HEK293 (cell line): ENCODE results near the gene DUSP15.

ENCODE experiments used
- EGR2 ChIP-seq: fragments of 450-650 bp; formaldehyde crosslinking; IDR thresholded peaks from 2 replicates; pipeline ENCODE4 v1.5.1; 2016; ENCODE audit warnings: low read depth, missing biosample characterization, missing genetic modification characterization
- GFI1B ChIP-seq: fragments of 450-650 bp; formaldehyde crosslinking; IDR thresholded peaks from 2 replicates; pipeline ENCODE4 v1.5.1; 2016; ENCODE audit warnings: missing biosample characterization, missing genetic modification characterization
- GLIS1 ChIP-seq: fragments of 450-650 bp; formaldehyde crosslinking; IDR thresholded peaks from 2 replicates; pipeline ENCODE4 v1.5.1; 2016; ENCODE audit warnings: missing biosample characterization, missing genetic modification characterization
- KLF17 ChIP-seq: fragments of 450-650 bp; formaldehyde crosslinking; IDR thresholded peaks from 2 replicates; pipeline ENCODE4 v1.5.1; 2016; ENCODE audit warnings: missing biosample characterization, missing genetic modification characterization
- KLF8 ChIP-seq: fragments of 450-650 bp; formaldehyde crosslinking; IDR thresholded peaks from 2 replicates; pipeline ENCODE4 v1.5.1; 2016; ENCODE audit warnings: missing biosample characterization, missing genetic modification characterization
- KLF9 ChIP-seq: fragments of 450-650 bp; formaldehyde crosslinking; IDR thresholded peaks from 2 replicates; pipeline ENCODE4 v1.5.1; 2016; ENCODE audit warnings: missing biosample characterization, missing genetic modification characterization, low read depth
- PRDM10 ChIP-seq: fragments of 450-650 bp; formaldehyde crosslinking; IDR thresholded peaks from 2 replicates; pipeline ENCODE4 v1.5.1; 2016; ENCODE audit warnings: missing biosample characterization, missing genetic modification characterization
- REST ChIP-seq: fragments of 450-650 bp; formaldehyde crosslinking; IDR thresholded peaks from 2 replicates; pipeline ENCODE4 v1.5.1; 2016; ENCODE audit warnings: missing biosample characterization, missing genetic modification characterization
- SP2 ChIP-seq: fragments of 450-650 bp; formaldehyde crosslinking; IDR thresholded peaks from 2 replicates; pipeline ENCODE4 v1.5.1; 2016; ENCODE audit warnings: missing biosample characterization, missing genetic modification characterization
- SP7 ChIP-seq: fragments of 450-650 bp; formaldehyde crosslinking; IDR thresholded peaks from 2 replicates; pipeline ENCODE4 v1.5.1; 2016; ENCODE audit warnings: missing biosample characterization, missing genetic modification characterization
- ZBTB20 ChIP-seq: fragments of 450-650 bp; formaldehyde crosslinking; IDR thresholded peaks from 2 replicates; pipeline ENCODE4 v1.5.1; 2016; ENCODE audit warnings: missing biosample characterization, missing genetic modification characterization
- ZFP37 ChIP-seq: fragments of 450-650 bp; formaldehyde crosslinking; IDR thresholded peaks from 2 replicates; pipeline ENCODE4 v1.5.1; 2016; ENCODE audit warnings: missing biosample characterization, missing genetic modification characterization
- ZNF155 ChIP-seq: fragments of 450-650 bp; formaldehyde crosslinking; IDR thresholded peaks from 2 replicates; pipeline ENCODE4 v1.5.1; 2016; ENCODE audit warnings: missing biosample characterization, missing genetic modification characterization
- ZNF2 ChIP-seq: fragments of 450-650 bp; formaldehyde crosslinking; IDR thresholded peaks from 2 replicates; pipeline ENCODE4 v1.5.1; 2016; ENCODE audit warnings: missing biosample characterization, missing genetic modification characterization
- ZNF24 ChIP-seq: fragments of 450-650 bp; formaldehyde crosslinking; IDR thresholded peaks from 2 replicates; pipeline ENCODE4 v1.5.1; 2016; ENCODE audit warnings: missing biosample characterization, missing genetic modification characterization
- ZNF266 ChIP-seq: fragments of 450-650 bp; formaldehyde crosslinking; IDR thresholded peaks from 2 replicates; pipeline ENCODE4 v1.5.1; 2016; ENCODE audit warnings: missing biosample characterization, missing genetic modification characterization, low read depth
- ZNF324 ChIP-seq: fragments of 450-650 bp; formaldehyde crosslinking; IDR thresholded peaks from 2 replicates; pipeline ENCODE4 v1.5.1; 2016; ENCODE audit warnings: missing biosample characterization, missing genetic modification characterization
- ZNF341 ChIP-seq: fragments of 450-650 bp; formaldehyde crosslinking; IDR thresholded peaks from 2 replicates; pipeline ENCODE4; 2016; ENCODE audit warnings: low read depth, missing biosample characterization, missing genetic modification characterization
- ZNF394 ChIP-seq: fragments of 450-650 bp; formaldehyde crosslinking; IDR thresholded peaks from 2 replicates; pipeline ENCODE4 v1.5.1; 2016; ENCODE audit warnings: missing biosample characterization, missing genetic modification characterization, mild to moderate bottlenecking, moderate library complexity, borderline replicate concordance
- ZNF398 ChIP-seq: fragments of 450-650 bp; formaldehyde crosslinking; IDR thresholded peaks from 2 replicates; pipeline ENCODE4 v1.5.1; 2017; ENCODE audit warnings: missing biosample characterization, missing genetic modification characterization
- ZNF501 ChIP-seq: fragments of 450-650 bp; formaldehyde crosslinking; IDR thresholded peaks from 2 replicates; pipeline ENCODE4 v1.5.1; 2016; ENCODE audit warnings: missing biosample characterization, missing genetic modification characterization
- ZNF623 ChIP-seq: fragments of 450-650 bp; formaldehyde crosslinking; IDR thresholded peaks from 2 replicates; pipeline ENCODE4 v1.5.1; 2016; ENCODE audit warnings: missing biosample characterization, missing genetic modification characterization
- ZNF658 ChIP-seq: fragments of 450-650 bp; formaldehyde crosslinking; IDR thresholded peaks from 2 replicates; pipeline ENCODE4; 2016; ENCODE audit warnings: missing biosample characterization, missing genetic modification characterization
- ZNF692 ChIP-seq: fragments of 450-650 bp; formaldehyde crosslinking; IDR thresholded peaks from 2 replicates; pipeline ENCODE4 v1.5.1; 2016; ENCODE audit warnings: missing biosample characterization, missing genetic modification characterization
- ZNF777 ChIP-seq: fragments of 450-650 bp; formaldehyde crosslinking; IDR thresholded peaks from 2 replicates; pipeline ENCODE4 v1.5.1; 2017; ENCODE audit warnings: missing biosample characterization, missing genetic modification characterization, borderline replicate concordance
- ZNF792 ChIP-seq: fragments of 450-650 bp; formaldehyde crosslinking; IDR thresholded peaks from 2 replicates; pipeline ENCODE4 v1.5.1; 2016; ENCODE audit warnings: missing biosample characterization, missing genetic modification characterization
- ZSCAN16 ChIP-seq: fragments of 450-650 bp; formaldehyde crosslinking; IDR thresholded peaks from 2 replicates; pipeline ENCODE4 v1.5.1; 2016; ENCODE audit warnings: missing biosample characterization, missing genetic modification characterization
- ZXDB ChIP-seq: fragments of 450-650 bp; formaldehyde crosslinking; IDR thresholded peaks from 2 replicates; pipeline ENCODE4 v1.5.1; 2016; ENCODE audit warnings: missing biosample characterization, missing genetic modification characterization

Gene DUSP15

GRCh38 chr20:31835977-31836852 is 34.1 kb downstream of the DUSP15 start (continued):
- TF ChIP-seq ZXDB (tag by site-specific recombination) (peak; percentile 38; the same call in 1 of the 2 replicates), KLF8 (tag by site-specific recombination) (peak; percentile 52; the same call in 1 of the 2 replicates), ZNF692 (tag by site-specific recombination) (peak; percentile 76), KLF17 (tag by site-specific recombination) (peak; percentile 85), ZNF324 (tag by site-specific recombination) (0 out of 2 replicates have a peak, but pooled peaks have one; percentile 30), ZNF341 (tag by site-specific recombination) (peak; percentile 12; the same call in 1 of the 2 replicates), ZSCAN16 (tag by site-specific recombination) (no peak), ZNF266 (tag by site-specific recombination) (no peak), REST (tag by site-specific recombination) (0 out of 2 replicates have a peak, but pooled peaks have one; percentile 25), ZNF398 (tag by site-specific recombination) (peak; percentile 39), ZNF24 (tag by site-specific recombination) (peak; percentile 49; the same call in 1 of the 2 replicates), ZNF623 (tag by site-specific recombination) (no peak), ZNF658 (no peak), ZNF155 (tag by site-specific recombination) (no peak), PRDM10 (0 out of 2 replicates have a peak, but pooled peaks have one; percentile 31), GFI1B (tag by site-specific recombination) (no peak), ZNF777 (tag by site-specific recombination) (no peak), GLIS1 (tag by site-specific recombination) (peak; percentile 99), SP2 (tag by site-specific recombination) (0 out of 2 replicates have a peak, but pooled peaks have one; percentile 7), EGR2 (tag by site-specific recombination) (0 out of 2 replicates have a peak, but pooled peaks have one; percentile 9), ZNF2 (tag by site-specific recombination) (no peak), ZFP37 (tag by site-specific recombination) (no peak), ZNF501 (tag by site-specific recombination) (no peak), KLF9 (no peak), ZNF792 (tag by site-specific recombination) (no peak), ZNF394 (peak; percentile 47; the same call in 1 of the 2 replicates), ZBTB20 (tag by site-specific recombination) (peak; percentile 54; the same call in 1 of the 2 replicates), SP7 (tag by site-specific recombination) (peak; percentile 82)
